ENCODE results near the gene CDK5.

DNA sequence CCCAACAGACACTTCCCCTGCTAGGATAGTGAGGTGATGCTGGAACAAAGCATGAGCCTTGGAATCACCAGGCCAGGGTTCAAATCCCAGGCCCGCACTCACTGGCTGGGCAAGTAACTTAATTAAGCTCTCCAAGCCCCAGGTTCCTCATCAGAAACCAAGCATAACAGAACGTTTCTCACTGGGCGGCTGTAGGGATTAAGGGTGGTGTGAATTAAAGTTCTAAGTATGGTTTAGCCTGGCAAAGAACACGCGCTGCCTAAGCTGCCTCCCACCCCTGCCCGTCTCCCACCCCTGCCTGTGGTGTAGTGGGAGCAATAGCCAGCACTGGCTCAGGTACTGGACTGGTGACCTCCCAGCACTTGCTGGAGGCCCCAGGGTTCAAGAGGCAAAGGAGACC is 7.3 kb upstream of the CDK5 start:
- TF ChIP-seq, protein P1, sequence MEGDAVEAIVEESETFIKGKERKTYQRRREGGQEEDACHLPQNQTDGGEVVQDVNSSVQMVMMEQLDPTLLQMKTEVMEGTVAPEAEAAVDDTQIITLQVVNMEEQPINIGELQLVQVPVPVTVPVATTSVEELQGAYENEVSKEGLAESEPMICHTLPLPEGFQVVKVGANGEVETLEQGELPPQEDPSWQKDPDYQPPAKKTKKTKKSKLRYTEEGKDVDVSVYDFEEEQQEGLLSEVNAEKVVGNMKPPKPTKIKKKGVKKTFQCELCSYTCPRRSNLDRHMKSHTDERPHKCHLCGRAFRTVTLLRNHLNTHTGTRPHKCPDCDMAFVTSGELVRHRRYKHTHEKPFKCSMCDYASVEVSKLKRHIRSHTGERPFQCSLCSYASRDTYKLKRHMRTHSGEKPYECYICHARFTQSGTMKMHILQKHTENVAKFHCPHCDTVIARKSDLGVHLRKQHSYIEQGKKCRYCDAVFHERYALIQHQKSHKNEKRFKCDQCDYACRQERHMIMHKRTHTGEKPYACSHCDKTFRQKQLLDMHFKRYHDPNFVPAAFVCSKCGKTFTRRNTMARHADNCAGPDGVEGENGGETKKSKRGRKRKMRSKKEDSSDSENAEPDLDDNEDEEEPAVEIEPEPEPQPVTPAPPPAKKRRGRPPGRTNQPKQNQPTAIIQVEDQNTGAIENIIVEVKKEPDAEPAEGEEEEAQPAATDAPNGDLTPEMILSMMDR (IDR thresholded peaks at IDR 0.05 in 2 of 3, conservative IDR thresholded peaks at IDR 0.05 in 1 of 3; ENCODE audit: borderline replicate concordance in 1 of 3, insufficient read depth in 1 of 3, low read depth in 2 of 3, low read length in 2 of 3), result no peak
- TF ChIP-seq RAD21 (IDR thresholded peaks at IDR 0.05; ENCODE audit: low read depth), result no peak
- TF ChIP-seq EZH2phosphoT487 (IDR thresholded peaks at IDR 0.05; ENCODE audit: borderline replicate concordance), result no peak
- no peak for TF ChIP-seq ELF1 (IDR thresholded peaks at IDR 0.05; ENCODE audit: borderline replicate concordance, low read depth)
- TF ChIP-seq ZFX (IDR thresholded peaks at IDR 0.05), result no peak
- TF ChIP-seq JUND (IDR thresholded peaks at IDR 0.05), result no peak

All from HCT116 (cell line).